ENCODE results near the gene ARHGAP44.

GRCh38 chr17:13030056-13030455 lies 240.8 kb downstream of the ARHGAP44 start:
- no peak for TF ChIP-seq POLR2A (IDR thresholded peaks at IDR 0.05; ENCODE audit: low read depth)
- TF ChIP-seq, protein P1, sequence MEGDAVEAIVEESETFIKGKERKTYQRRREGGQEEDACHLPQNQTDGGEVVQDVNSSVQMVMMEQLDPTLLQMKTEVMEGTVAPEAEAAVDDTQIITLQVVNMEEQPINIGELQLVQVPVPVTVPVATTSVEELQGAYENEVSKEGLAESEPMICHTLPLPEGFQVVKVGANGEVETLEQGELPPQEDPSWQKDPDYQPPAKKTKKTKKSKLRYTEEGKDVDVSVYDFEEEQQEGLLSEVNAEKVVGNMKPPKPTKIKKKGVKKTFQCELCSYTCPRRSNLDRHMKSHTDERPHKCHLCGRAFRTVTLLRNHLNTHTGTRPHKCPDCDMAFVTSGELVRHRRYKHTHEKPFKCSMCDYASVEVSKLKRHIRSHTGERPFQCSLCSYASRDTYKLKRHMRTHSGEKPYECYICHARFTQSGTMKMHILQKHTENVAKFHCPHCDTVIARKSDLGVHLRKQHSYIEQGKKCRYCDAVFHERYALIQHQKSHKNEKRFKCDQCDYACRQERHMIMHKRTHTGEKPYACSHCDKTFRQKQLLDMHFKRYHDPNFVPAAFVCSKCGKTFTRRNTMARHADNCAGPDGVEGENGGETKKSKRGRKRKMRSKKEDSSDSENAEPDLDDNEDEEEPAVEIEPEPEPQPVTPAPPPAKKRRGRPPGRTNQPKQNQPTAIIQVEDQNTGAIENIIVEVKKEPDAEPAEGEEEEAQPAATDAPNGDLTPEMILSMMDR (IDR thresholded peaks at IDR 0.05), result no peak

All from esophagus muscularis mucosa (tissue), 3 donors.